CD4-positive, alpha-beta T cell treated with Interleukin-10 for 1 hour (primary cell): ENCODE measurements around the gene RDH11.
"Not testable (repeated sequence)": the region's sequence is repeated elsewhere in the genome, so short reads cannot be mapped to it uniquely, and the experiment has no call there.

Experiments used
- DNase-seq: peaks from one replicate; pipeline ENCODE4 v3.0.0-alpha.2; 2020

RDH11 gene

GRCh38 chr14:67703997-67704396, 8.4 kb upstream of the RDH11 start:
- no peak for DNase-seq

GRCh38 chr14:67701492-67701891, 5.9 kb upstream of the RDH11 start, which contains the start of gene RDH12:
Gene RDH12, plus strand, starts transcription at chr14:67701886. Its CDS starts 20,757 bp downstream, at chr14:67722643.
- DNase-seq, result not testable (repeated sequence)

- no peak for DNase-seq
These were observed 2.6 kb upstream of the RDH11 start for GRCh38 chr14:67698179-67698578.

- DNase-seq, result no peak
These were observed 1.4 kb upstream of the RDH11 start for GRCh38 chr14:67697006-67697405.

- peak; percentile 74 for DNase-seq
These were observed 672 bp downstream of the RDH11 start for GRCh38 chr14:67694791-67695393.

GRCh38 chr14:67690011-67690410, 5.6 kb downstream of the RDH11 start:
- no peak for DNase-seq

- DNase-seq, result no peak
These were observed 11.7 kb downstream of the RDH11 start for GRCh38 chr14:67683842-67684241.

- DNase-seq, result peak; percentile 15
These were observed 14.6 kb downstream of the RDH11 start for GRCh38 chr14:67680941-67681340.

- DNase-seq, result no peak
These were observed 15.4 kb downstream of the RDH11 start for GRCh38 chr14:67680121-67680602.

GRCh38 chr14:67679006-67679405, 16.6 kb downstream of the RDH11 start:
- no peak for DNase-seq

- no peak for DNase-seq
These were observed 20.4 kb downstream of the RDH11 start for GRCh38 chr14:67675219-67675582.

- peak; percentile 80 for DNase-seq
These were observed 20.9 kb downstream of the RDH11 start, which contains the start of gene VTI1B for GRCh38 chr14:67674480-67675218. Gene VTI1B, minus strand, starts transcription at chr14:67674632. Its CDS starts 143 bp downstream, at chr14:67674489.

- DNase-seq, result peak; percentile 54
These were observed 21.5 kb downstream of the RDH11 start for GRCh38 chr14:67674139-67674479.

- no peak for DNase-seq
These were observed 22.1 kb downstream of the RDH11 start for GRCh38 chr14:67673451-67673850.

GRCh38 chr14:67668559-67668958, 27.0 kb downstream of the RDH11 start:
- peak; percentile 49 for DNase-seq

- peak; percentile 68 for DNase-seq
These were observed 28.7 kb downstream of the RDH11 start for GRCh38 chr14:67666750-67667449.

GRCh38 chr14:67665868-67666267, 29.7 kb downstream of the RDH11 start:
- DNase-seq, result no peak

- DNase-seq, result no peak
These were observed 31.9 kb downstream of the RDH11 start for GRCh38 chr14:67663633-67664032.

GRCh38 chr14:67653651-67654280, 41.8 kb downstream of the RDH11 start:
- no peak for DNase-seq

GRCh38 chr14:67652189-67652588, 43.4 kb downstream of the RDH11 start:
- no peak for DNase-seq

- DNase-seq, result no peak
These were observed 44.9 kb downstream of the RDH11 start for GRCh38 chr14:67650694-67651093.

GRCh38 chr14:67650151-67650550, 45.4 kb downstream of the RDH11 start:
- DNase-seq, result no peak

GRCh38 chr14:67646131-67646530, 49.4 kb downstream of the RDH11 start:
- no peak for DNase-seq
